ENCODE data around the gene MARCHF3. TPM values are rescaled to one million over a fixed set of nuclear protein-coding genes. Genes with fewer than 3 reads are reported as not detected.
A peak's percentile ranks its signal among the peaks of the same experiment; 100 is the strongest.

Gene MARCHF3
- total and polyA plus RNA-seq, 2 donors (not counting 3 experiments of a cell fraction or from before 2014, with no cell fraction given), result 31.9 to 35.0 TPM

DNA sequence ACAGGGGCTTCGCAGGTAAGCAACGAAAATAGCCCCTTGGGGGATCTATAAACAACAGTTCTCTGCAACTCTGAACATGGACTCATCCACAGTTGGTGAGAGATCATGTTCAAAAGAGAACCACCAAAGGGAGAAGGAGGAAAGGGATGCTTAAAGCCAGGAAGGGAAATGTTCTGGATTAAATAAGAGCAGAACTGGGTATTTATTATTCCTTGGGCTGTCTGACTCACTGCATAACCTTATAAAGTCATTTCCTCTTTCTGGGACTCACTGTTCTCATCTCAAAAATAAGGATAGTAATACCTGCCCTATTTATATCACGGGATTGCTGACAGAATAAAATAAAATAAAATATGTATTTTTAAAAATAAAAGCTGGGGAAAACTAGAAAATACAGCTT is 11.2 kb upstream of the MARCHF3 start:
- Histone ChIP-seq H3K4me1 (ENCODE audit: control insufficient read depth, extremely low read depth, insufficient read depth, low read length) (peaks cover 33% of the 10 kb centered on the region), H2AFZ (ENCODE audit: low read depth, low read length) (peak overlapping the region; percentile 23), H3K9me3 (replicated peaks; ENCODE audit: control insufficient read depth, insufficient read depth, low read length) (no peaks in the 10 kb centered on the region), H3K36me3 (ENCODE audit: control insufficient read depth in 2 of 2, extremely low read depth in 1 of 2, insufficient read depth in 2 of 2, low read length in 2 of 2) (no peaks in the 10 kb centered on the region), H3K9me1 (replicated peaks; ENCODE audit: control insufficient read depth, extremely low read depth, insufficient read depth, low read length) (no peaks in the 10 kb centered on the region), H3K27me3 (ENCODE audit: control insufficient read depth in 2 of 2, insufficient read depth in 2 of 2, low read length in 2 of 2) (no peaks in the 10 kb centered on the region), H3K4me2 (ENCODE audit: insufficient read depth, low read length) (peak overlapping the region; percentile 77), H3K27ac (ENCODE audit: insufficient read depth, low read depth, low read length) (peak overlapping the region; percentile 87), H3K9ac (replicated peaks; ENCODE audit: extremely low read depth, insufficient read depth, low read length) (peak overlapping the region; percentile 68), H3K4me3 (replicated peaks in 1 of 3; ENCODE audit: insufficient read depth in 1 of 3, low read depth in 1 of 3, low read length in 3 of 3) (peak overlapping the region in 1 of 3 experiments; percentile 19), H4K20me1 (replicated peaks; ENCODE audit: control insufficient read depth, extremely low read depth, insufficient read depth, low read length) (no peaks in the 10 kb centered on the region), H3K79me2 (ENCODE audit: control insufficient read depth, insufficient read depth, low read length) (no peaks in the 10 kb centered on the region)
- ChIA-PET CTCF (interaction anchor here (1.0 to 2.2 kb wide), 3 partner anchors 11 to 451 kb away, joined by 3 to 6 read pairs (median 3); partner anchors contain the start of gene MARCHF3), POLR2A (no interaction called here)
- TF ChIP-seq POLR2A (IDR thresholded peaks at IDR 0.05; ENCODE audit: low read depth, low read length) (no peak), POLR2AphosphoS5 (IDR thresholded peaks at IDR 0.05; ENCODE audit: insufficient read depth, low read depth, low read length) (peak; percentile 33), MYC (IDR thresholded peaks at IDR 0.05; ENCODE audit: low read depth, low read length) (no peak), JUN (IDR thresholded peaks at IDR 0.05; ENCODE audit: borderline replicate concordance, insufficient read depth, insufficient read length, low read depth) (peak; percentile 60), GATA2 (IDR thresholded peaks at IDR 0.05; ENCODE audit: insufficient read depth, insufficient read length, low read depth, low read length) (peak; percentile 11), EZH2 (IDR thresholded peaks at IDR 0.05; ENCODE audit: borderline replicate concordance, low read depth, low read length, severe bottlenecking) (no peak), FOS (IDR thresholded peaks at IDR 0.05; ENCODE audit: borderline replicate concordance, insufficient read depth, low read length) (peak; percentile 90), CTCF (IDR thresholded peaks at IDR 0.05; ENCODE audit: extremely low read depth in 1 of 2, insufficient read depth in 1 of 2, low read depth in 1 of 2, low read length in 2 of 2) (no peak)
- TF ChIP-seq, protein P1, sequence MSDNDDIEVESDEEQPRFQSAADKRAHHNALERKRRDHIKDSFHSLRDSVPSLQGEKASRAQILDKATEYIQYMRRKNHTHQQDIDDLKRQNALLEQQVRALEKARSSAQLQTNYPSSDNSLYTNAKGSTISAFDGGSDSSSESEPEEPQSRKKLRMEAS (IDR thresholded peaks at IDR 0.05; ENCODE audit: insufficient read depth, insufficient read length), result no peak
- FAIRE-seq (peak; percentile 75), DNase-seq (ENCODE audit: low read depth, low spot score) (peak; percentile 75)
- dilution Hi-C loops (cut with MboI; ENCODE audit: extremely low pct_ligation_motif_present, low sequenced_read_pairs), result no loop called here
- intact Hi-C loops (cut with micrococcal nuclease), result loop anchor here (1.0 to 5.0 kb wide), 9 partner anchors 11 to 384 kb away; partner anchors contain the start of genes LMNB1 and MARCHF3
- no TSS peak for BruUV-seq (replicated peaks)

Data from endothelial cell of umbilical vein (primary cell).